Measurements from ENCODE around the gene SNX30.
A peak's percentile ranks its signal among the peaks of the same experiment; 100 is the strongest.
"Not testable (repeated sequence)": the region's sequence is repeated elsewhere in the genome, so short reads cannot be mapped to it uniquely, and the experiment has no call there.

Gene SNX30

GRCh38 chr9:112719241-112719691, 31.3 kb upstream of the SNX30 start:
- TF ChIP-seq, protein P1, sequence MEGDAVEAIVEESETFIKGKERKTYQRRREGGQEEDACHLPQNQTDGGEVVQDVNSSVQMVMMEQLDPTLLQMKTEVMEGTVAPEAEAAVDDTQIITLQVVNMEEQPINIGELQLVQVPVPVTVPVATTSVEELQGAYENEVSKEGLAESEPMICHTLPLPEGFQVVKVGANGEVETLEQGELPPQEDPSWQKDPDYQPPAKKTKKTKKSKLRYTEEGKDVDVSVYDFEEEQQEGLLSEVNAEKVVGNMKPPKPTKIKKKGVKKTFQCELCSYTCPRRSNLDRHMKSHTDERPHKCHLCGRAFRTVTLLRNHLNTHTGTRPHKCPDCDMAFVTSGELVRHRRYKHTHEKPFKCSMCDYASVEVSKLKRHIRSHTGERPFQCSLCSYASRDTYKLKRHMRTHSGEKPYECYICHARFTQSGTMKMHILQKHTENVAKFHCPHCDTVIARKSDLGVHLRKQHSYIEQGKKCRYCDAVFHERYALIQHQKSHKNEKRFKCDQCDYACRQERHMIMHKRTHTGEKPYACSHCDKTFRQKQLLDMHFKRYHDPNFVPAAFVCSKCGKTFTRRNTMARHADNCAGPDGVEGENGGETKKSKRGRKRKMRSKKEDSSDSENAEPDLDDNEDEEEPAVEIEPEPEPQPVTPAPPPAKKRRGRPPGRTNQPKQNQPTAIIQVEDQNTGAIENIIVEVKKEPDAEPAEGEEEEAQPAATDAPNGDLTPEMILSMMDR (IDR thresholded peaks at IDR 0.05; ENCODE audit: low read length) = no peak
- no peak for TF ChIP-seq EZH2 (IDR thresholded peaks at IDR 0.05; ENCODE audit: borderline replicate concordance, low read length)
- Histone ChIP-seq H3K4me3 (ENCODE audit: low read depth, low read length, poor library complexity, severe bottlenecking) (no peak overlapping the region), H3F3A (ENCODE audit: insufficient read depth, low read length) (no peaks in the 10 kb centered on the region), H3K79me2 (ENCODE audit: insufficient read depth, low read length) (peaks cover 18% of the 10 kb centered on the region), H4K20me1 (ENCODE audit: insufficient read depth, low read length) (no peaks in the 10 kb centered on the region), H3K27ac (ENCODE audit: low read depth, low read length, poor library complexity, severe bottlenecking) (peak overlapping the region; percentile 39), H3K4me1 (ENCODE audit: insufficient read depth, low read length, severe bottlenecking) (peaks cover 25% of the 10 kb centered on the region), H3K9ac (ENCODE audit: low read length) (no peak overlapping the region), H3K9me3 (ENCODE audit: low read length) (no peaks in the 10 kb centered on the region), H2AFZ (ENCODE audit: low read length) (no peak overlapping the region), H3K27me3 (ENCODE audit: insufficient read depth, low read length) (no peaks in the 10 kb centered on the region), H3K4me2 (ENCODE audit: low read length) (no peak overlapping the region), H3K9me2 (ENCODE audit: low read depth, low read length) (no peaks in the 10 kb centered on the region), H3K36me3 (ENCODE audit: insufficient read depth, low read length) (peaks cover 11% of the 10 kb centered on the region)

DNA sequence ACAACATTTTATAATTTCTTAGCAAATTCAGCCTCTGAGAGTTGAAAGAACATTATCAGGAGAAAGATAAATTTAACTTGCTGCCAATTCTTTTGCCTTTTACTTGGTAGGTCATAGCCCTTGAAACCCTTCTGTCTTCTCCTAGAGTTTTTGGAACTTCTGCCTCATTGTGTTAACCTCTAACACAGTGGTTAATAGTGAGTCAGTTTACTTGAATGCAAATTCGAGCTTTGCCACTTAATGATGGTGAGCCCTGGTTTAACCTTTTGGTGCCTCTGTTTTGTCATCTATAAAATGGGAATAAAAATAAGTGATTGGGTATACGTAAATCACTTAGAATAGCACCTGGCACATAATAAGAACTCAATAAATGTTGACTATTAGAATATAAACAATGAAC, 30.9 kb upstream of the SNX30 start:
- H3K79me2 ChIP-seq (ENCODE audit: insufficient read depth, low read length) = peaks cover 13% of the 10 kb centered on the region
- H3K9ac ChIP-seq (ENCODE audit: low read length) = no peak overlapping the region
- no peaks in the 10 kb centered on the region for H3F3A ChIP-seq (ENCODE audit: insufficient read depth, low read length)
- no peak overlapping the region for H3K4me2 ChIP-seq (ENCODE audit: low read length)
- peaks cover 24% of the 10 kb centered on the region for H3K4me1 ChIP-seq (ENCODE audit: insufficient read depth, low read length, severe bottlenecking)
- H3K4me3 ChIP-seq (ENCODE audit: low read depth, low read length, poor library complexity, severe bottlenecking) = no peak overlapping the region
- H3K9me2 ChIP-seq (ENCODE audit: low read depth, low read length) = no peaks in the 10 kb centered on the region
- TF ChIP-seq, protein P1 (IDR thresholded peaks at IDR 0.05; ENCODE audit: low read length) = no peak
- TF ChIP-seq EZH2 (IDR thresholded peaks at IDR 0.05; ENCODE audit: borderline replicate concordance, low read length) = no peak
- H3K36me3 ChIP-seq (ENCODE audit: insufficient read depth, low read length) = peaks cover 8% of the 10 kb centered on the region; the same call in 1 of the 2 replicates
- H4K20me1 ChIP-seq (ENCODE audit: insufficient read depth, low read length) = no peaks in the 10 kb centered on the region
- H3K27me3 ChIP-seq (ENCODE audit: insufficient read depth, low read length) = no peaks in the 10 kb centered on the region
- H3K27ac ChIP-seq (ENCODE audit: low read depth, low read length, poor library complexity, severe bottlenecking) = peak overlapping the region; percentile 39
- no peak overlapping the region for H2AFZ ChIP-seq (ENCODE audit: low read length)
- H3K9me3 ChIP-seq (ENCODE audit: low read length) = no peaks in the 10 kb centered on the region

- Histone ChIP-seq H3F3A (ENCODE audit: insufficient read depth, low read length) (no peaks in the 10 kb centered on the region), H3K9ac (ENCODE audit: low read length) (no peak overlapping the region), H3K4me2 (ENCODE audit: low read length) (no peak overlapping the region), H3K4me1 (ENCODE audit: insufficient read depth, low read length, severe bottlenecking) (peaks cover 19% of the 10 kb centered on the region), H3K4me3 (ENCODE audit: low read depth, low read length, poor library complexity, severe bottlenecking) (no peak overlapping the region), H3K79me2 (ENCODE audit: insufficient read depth, low read length) (peaks cover 10% of the 10 kb centered on the region), H3K27ac (ENCODE audit: low read depth, low read length, poor library complexity, severe bottlenecking) (no peak overlapping the region), H2AFZ (ENCODE audit: low read length) (no peak overlapping the region), H3K27me3 (ENCODE audit: insufficient read depth, low read length) (no peaks in the 10 kb centered on the region), H3K36me3 (ENCODE audit: insufficient read depth, low read length) (peaks cover 5% of the 10 kb centered on the region; the same call in 1 of the 2 replicates), H3K9me3 (ENCODE audit: low read length) (no peaks in the 10 kb centered on the region), H3K9me2 (ENCODE audit: low read depth, low read length) (no peaks in the 10 kb centered on the region), H4K20me1 (ENCODE audit: insufficient read depth, low read length) (no peaks in the 10 kb centered on the region)
- TF ChIP-seq EZH2 (IDR thresholded peaks at IDR 0.05; ENCODE audit: borderline replicate concordance, low read length) = no peak
- TF ChIP-seq, protein P1 (IDR thresholded peaks at IDR 0.05; ENCODE audit: low read length) = no peak
Observed at GRCh38 chr9:112720113-112720780, 30.3 kb upstream of the SNX30 start.

- H4K20me1 ChIP-seq (ENCODE audit: insufficient read depth, low read length); H3K9ac ChIP-seq (ENCODE audit: low read length); H3K36me3 ChIP-seq (ENCODE audit: insufficient read depth, low read length); H3K27me3 ChIP-seq (ENCODE audit: insufficient read depth, low read length); H3K79me2 ChIP-seq (ENCODE audit: insufficient read depth, low read length); H3K4me3 ChIP-seq (ENCODE audit: low read depth, low read length, poor library complexity, severe bottlenecking); H3K9me2 ChIP-seq (ENCODE audit: low read depth, low read length); H3K27ac ChIP-seq (ENCODE audit: low read depth, low read length, poor library complexity, severe bottlenecking); H3K4me2 ChIP-seq (ENCODE audit: low read length); H3F3A ChIP-seq (ENCODE audit: insufficient read depth, low read length); H2AFZ ChIP-seq (ENCODE audit: low read length); H3K9me3 ChIP-seq (ENCODE audit: low read length): not testable (repeated sequence)
- H3K4me1 ChIP-seq (ENCODE audit: insufficient read depth, low read length, severe bottlenecking) = peaks cover 22% of the 10 kb centered on the region
Observed at GRCh38 chr9:112722749-112723148, 27.8 kb upstream of the SNX30 start.
